Lung (tissue), 12 donors: ENCODE data around the gene ASAP2. TPM values are rescaled to one million over a fixed set of nuclear protein-coding genes. Genes with fewer than 3 reads are reported as not detected.
"Not testable (repeated sequence)": the region's sequence is repeated elsewhere in the genome, so short reads cannot be mapped to it uniquely, and the experiment has no call there.

Experiments
- ATAC-seq: fragments of 200-7000 bp; cut with Tn5 transposase; one replicate; pipeline ENCODE4 v1.9.1; 2020; ENCODE audit warnings: moderate number of reproducible peaks; ENCODE audit not compliant: insufficient read depth, low FRiP score
- DNase-seq, 3 donors: peaks; one replicate each; pipeline ENCODE4 v3.0.0-alpha.2; 2013 to 2017
- H3K27ac ChIP-seq, 2 donors: one replicate each; pipeline ENCODE4 v1.5.1; 2013; ENCODE audit warnings: mild to moderate bottlenecking in 2 of 2, moderate library complexity in 2 of 2, control low read depth in 1 of 2, inconsistent platforms in 1 of 2, low read depth in 1 of 2, low read length in 1 of 2
- H3K27me3 ChIP-seq, 3 donors: one replicate each; pipeline ENCODE4 v1.5.1; 2013; ENCODE audit warnings: low read length in 2 of 3; ENCODE audit not compliant: control insufficient read depth in 3 of 3, insufficient read depth in 3 of 3
- H3K36me3 ChIP-seq, 4 donors: one replicate each; pipeline ENCODE4 v1.5.1; 2013; ENCODE audit warnings: low read length in 4 of 4, mild to moderate bottlenecking in 1 of 4, moderate library complexity in 1 of 4; ENCODE audit not compliant: control insufficient read depth in 4 of 4, insufficient read depth in 4 of 4
- H3K4me1 ChIP-seq, 5 donors: one replicate each; pipeline ENCODE4 v1.5.1; 2013; ENCODE audit warnings: low read length in 5 of 5, mild to moderate bottlenecking in 2 of 5, moderate library complexity in 1 of 5; ENCODE audit not compliant: control insufficient read depth in 5 of 5, insufficient read depth in 5 of 5
- H3K4me3 ChIP-seq: one replicate; pipeline ENCODE4 v1.5.1; 2013; ENCODE audit warnings: mild to moderate bottlenecking, control low read depth, moderate library complexity
- H3K9ac ChIP-seq, 2 donors: one replicate each; pipeline ENCODE4 v1.5.1; 2013; ENCODE audit warnings: low read length in 2 of 2, control low read depth in 1 of 2; ENCODE audit not compliant: insufficient read depth in 1 of 2
- H3K9me3 ChIP-seq, 4 donors: one replicate each; pipeline ENCODE4 v1.5.1; 2013; ENCODE audit warnings: low read length in 3 of 4, mild to moderate bottlenecking in 1 of 4, moderate library complexity in 1 of 4; ENCODE audit not compliant: control insufficient read depth in 4 of 4, insufficient read depth in 3 of 4
- CTCF ChIP-seq: IDR thresholded peaks from 2 replicates; pipeline ENCODE4 v1.5.1; 2012; ENCODE audit warnings: mild to moderate bottlenecking; ENCODE audit errors: control extremely low read depth, extremely low read depth
- WGBS, 2 donors: extraction: QIAGEN DNeasy Blood & Tissue Kit; methylation state at CpG; one replicate each; pipeline ENCODE4 v1.1.7; 2013; 5-methylcytosine and 5-hydroxymethylcytosine counted together
- polyA plus RNA-seq, 2 donors: library from polyadenylated mRNA; stranded (reverse); fragments of 200-250 nt; gene quantifications; one replicate each; pipeline ENCODE4 v1.2.1, GENCODE V29; 2013
- total RNA-seq, 2 donors: library from RNA; depleted of rRNA in 1 of 2; stranded (reverse); fragments of >200 nt in 1 of 2; gene quantifications; one replicate each; pipeline ENCODE4 v1.2.1, GENCODE V29; 2014 to 2021
- donor health status: control.
- donor health status: control.
- donor health status: Bipolar disorder and iron deficiency.
- donor health status: healthy.
- donor health status: DM: yes; HTN: yes; CAD: no.

ASAP2 gene
- total and polyA plus RNA-seq, 4 donors: 7.4 to 30.9 (median 17.0) TPM

GRCh38 chr2:9215680-9216079 is 9.1 kb downstream of the ASAP2 start:
- H3K36me3 ChIP-seq: no peaks in the 10 kb centered on the region
- no peaks in the 10 kb centered on the region for H3K9me3 ChIP-seq
- H3K27me3 ChIP-seq: no peaks in the 10 kb centered on the region
- WGBS, 2 donors: 66 to 76% methylated on average over 4 of the region's 4 CpGs
- no peak for TF ChIP-seq CTCF
- H3K9ac ChIP-seq: no peak overlapping the region
- no peak overlapping the region for H3K27ac ChIP-seq
- DNase-seq: no peak
- H3K4me1 ChIP-seq: peaks cover 0 to 31% (median 14%) of the 10 kb centered on the region in 5 donors
- no peak overlapping the region for H3K4me3 ChIP-seq
- no peak for ATAC-seq

GRCh38 chr2:9216143-9216542 is 9.5 kb downstream of the ASAP2 start:
- WGBS, 2 donors: 99 to 100% methylated on average over 1 to 2 of the region's 2 CpGs

GRCh38 chr2:9217838-9218770 is 11.5 kb downstream of the ASAP2 start:
- H3K4me3 ChIP-seq: no peak overlapping the region
- H3K4me1 ChIP-seq: peaks cover 8 to 22% (median 17%) of the 10 kb centered on the region in 5 donors
- H3K27me3 ChIP-seq: no peaks in the 10 kb centered on the region
- 95 to 96% methylated on average over 7 of the region's 7 CpGs for WGBS, 2 donors
- TF ChIP-seq CTCF: no peak
- DNase-seq: no peak
- H3K9ac ChIP-seq: no peak overlapping the region
- no peak overlapping the region for H3K27ac ChIP-seq
- H3K9me3 ChIP-seq: no peaks in the 10 kb centered on the region
- H3K36me3 ChIP-seq: no peaks in the 10 kb centered on the region
- no peak for ATAC-seq

More at GRCh38 chr2:9216143-9216542, 9.5 kb downstream of the ASAP2 start:
- H3K4me3 ChIP-seq, H3K9me3 ChIP-seq, H3K27me3 ChIP-seq, ATAC-seq, H3K9ac ChIP-seq, H3K27ac ChIP-seq, DNase-seq, H3K36me3 ChIP-seq: not testable (repeated sequence)
- H3K4me1 ChIP-seq: peaks cover 0 to 31% (median 14%) of the 10 kb centered on the region in 5 donors

GRCh38 chr2:9219027-9219445 is 12.4 kb downstream of the ASAP2 start:
- DNase-seq (no peak), ATAC-seq (no peak)
- H3K9me3 ChIP-seq: no peaks in the 10 kb centered on the region
- H3K9ac ChIP-seq: no peak overlapping the region
- H3K27me3 ChIP-seq: no peaks in the 10 kb centered on the region
- no peaks in the 10 kb centered on the region for H3K36me3 ChIP-seq
- no peak overlapping the region for H3K4me3 ChIP-seq
- TF ChIP-seq CTCF: no peak
- WGBS, 2 donors: 63 to 65% methylated on average over 4 of the region's 4 CpGs
- no peak overlapping the region for H3K27ac ChIP-seq
- H3K4me1 ChIP-seq: peaks cover 6 to 22% (median 13%) of the 10 kb centered on the region in 5 donors
